Epithelial cell of proximal tubule (primary cell): ENCODE data around the gene DPYD. TPM values are rescaled to one million over a fixed set of nuclear protein-coding genes. Genes with fewer than 3 reads are reported as not detected.

Experiments used
- DNase-seq: peaks from one replicate; pipeline ENCODE4 v3.0.0-alpha.2; 2011; ENCODE audit warnings: low read depth
- H3K4me3 ChIP-seq: 2 replicates; pipeline ENCODE4 v1.5.1; 2011; ENCODE audit warnings: low read depth, mild to moderate bottlenecking, low read length
- total RNA-seq: library from RNA; depleted of rRNA; stranded (reverse); fragments of >200 nt; gene quantifications from 2 replicates; pipeline ENCODE4 v1.2.3, GENCODE V29; 2015
- TF ChIP-seq, protein P1 (sequence below): conservative IDR thresholded peaks from 2 replicates; pipeline ENCODE4 v1.5.1; 2012; ENCODE audit warnings: low read depth, mild to moderate bottlenecking, low read length

DPYD gene
- total RNA-seq, 1 donor from 2014 or later: 5.1 TPM

DNA sequence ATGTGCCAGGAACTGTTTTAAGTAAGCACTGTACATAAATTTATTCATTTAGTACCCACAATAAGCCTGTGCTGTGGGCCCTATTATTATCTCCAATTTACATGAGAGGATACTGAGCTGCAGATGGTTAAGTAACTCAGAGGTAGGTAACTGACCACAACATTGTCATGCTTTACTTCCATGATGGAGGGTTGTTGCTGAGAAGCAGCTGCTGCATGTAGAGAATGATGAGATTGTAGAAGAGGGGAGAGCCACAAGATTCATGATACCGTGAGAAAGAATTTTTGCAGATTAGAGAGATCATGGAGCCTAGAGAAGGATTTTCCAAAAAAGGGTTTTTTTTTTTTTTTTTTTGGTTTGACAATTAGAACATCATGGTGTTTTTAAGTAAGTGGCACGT lies 886.2 kb downstream of the DPYD start:
- no peak overlapping the region for H3K4me3 ChIP-seq
- DNase-seq: no peak
- TF ChIP-seq, protein P1, sequence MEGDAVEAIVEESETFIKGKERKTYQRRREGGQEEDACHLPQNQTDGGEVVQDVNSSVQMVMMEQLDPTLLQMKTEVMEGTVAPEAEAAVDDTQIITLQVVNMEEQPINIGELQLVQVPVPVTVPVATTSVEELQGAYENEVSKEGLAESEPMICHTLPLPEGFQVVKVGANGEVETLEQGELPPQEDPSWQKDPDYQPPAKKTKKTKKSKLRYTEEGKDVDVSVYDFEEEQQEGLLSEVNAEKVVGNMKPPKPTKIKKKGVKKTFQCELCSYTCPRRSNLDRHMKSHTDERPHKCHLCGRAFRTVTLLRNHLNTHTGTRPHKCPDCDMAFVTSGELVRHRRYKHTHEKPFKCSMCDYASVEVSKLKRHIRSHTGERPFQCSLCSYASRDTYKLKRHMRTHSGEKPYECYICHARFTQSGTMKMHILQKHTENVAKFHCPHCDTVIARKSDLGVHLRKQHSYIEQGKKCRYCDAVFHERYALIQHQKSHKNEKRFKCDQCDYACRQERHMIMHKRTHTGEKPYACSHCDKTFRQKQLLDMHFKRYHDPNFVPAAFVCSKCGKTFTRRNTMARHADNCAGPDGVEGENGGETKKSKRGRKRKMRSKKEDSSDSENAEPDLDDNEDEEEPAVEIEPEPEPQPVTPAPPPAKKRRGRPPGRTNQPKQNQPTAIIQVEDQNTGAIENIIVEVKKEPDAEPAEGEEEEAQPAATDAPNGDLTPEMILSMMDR: no peak

GRCh38 chr1:97033949-97034348 lies 886.9 kb downstream of the DPYD start:
- DNase-seq: no peak
- no peak overlapping the region for H3K4me3 ChIP-seq
- TF ChIP-seq, protein P1: no peak
